Dedifferentiated amniotic fluid mesenchymal stem cell (primary cell): Measurements from ENCODE around the gene ABCB1.
A peak's percentile ranks its signal among the peaks of the same experiment; 100 is the strongest.

Experiments used
- DNase-seq: peaks from one replicate; pipeline ENCODE4 v3.0.0-alpha.2; 2016; ENCODE audit errors: extremely low spot score

The ABCB1 gene

DNA sequence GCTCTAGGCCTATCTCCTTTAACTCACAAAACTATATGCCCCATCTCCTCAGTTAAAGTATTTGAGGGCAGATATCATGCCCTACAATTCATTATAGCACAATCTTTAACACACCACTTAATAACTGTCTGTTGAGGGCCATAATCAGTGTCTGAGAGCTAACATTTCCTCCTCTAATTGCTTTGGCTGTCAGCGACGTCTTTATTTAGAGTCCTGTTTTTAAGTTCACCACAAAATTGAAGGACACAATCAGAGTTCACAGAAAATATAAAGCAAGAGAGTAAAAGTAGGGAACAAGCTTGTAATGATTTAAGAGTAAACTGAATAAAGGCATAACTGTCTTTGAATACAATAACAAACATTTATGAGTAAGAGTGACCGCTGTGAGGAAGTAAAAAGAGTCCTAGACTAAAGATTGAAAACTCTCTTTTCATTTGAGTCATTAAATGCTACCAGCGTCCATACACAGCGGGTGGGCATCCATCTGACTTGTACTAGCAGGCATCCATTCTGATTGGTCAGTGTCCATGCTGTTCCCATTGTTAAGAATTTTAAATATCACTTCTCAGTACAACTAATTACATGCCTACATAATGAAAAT lies 86.8 kb downstream of the ABCB1 start:
- DNase-seq, result no peak

DNA sequence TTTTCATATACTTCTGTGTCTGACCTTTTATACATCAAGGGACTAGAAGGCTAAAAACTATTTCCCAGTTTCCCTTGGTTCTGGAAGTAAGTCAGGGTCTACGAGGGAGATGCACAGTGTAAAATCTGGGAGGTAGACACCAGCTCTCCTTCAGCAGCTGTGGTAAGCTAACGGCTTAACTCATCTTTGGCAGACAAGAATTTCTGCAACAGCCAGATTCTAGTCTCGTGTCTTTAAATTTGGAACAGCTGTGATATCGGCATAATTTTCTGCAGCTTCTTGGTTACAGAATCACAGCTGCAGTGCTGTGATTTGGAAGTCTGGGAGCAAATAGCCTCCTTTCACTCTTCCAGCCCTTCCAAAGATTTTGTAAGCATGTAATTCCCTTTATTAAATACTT lies 87.8 kb downstream of the ABCB1 start:
- no peak for DNase-seq

DNA sequence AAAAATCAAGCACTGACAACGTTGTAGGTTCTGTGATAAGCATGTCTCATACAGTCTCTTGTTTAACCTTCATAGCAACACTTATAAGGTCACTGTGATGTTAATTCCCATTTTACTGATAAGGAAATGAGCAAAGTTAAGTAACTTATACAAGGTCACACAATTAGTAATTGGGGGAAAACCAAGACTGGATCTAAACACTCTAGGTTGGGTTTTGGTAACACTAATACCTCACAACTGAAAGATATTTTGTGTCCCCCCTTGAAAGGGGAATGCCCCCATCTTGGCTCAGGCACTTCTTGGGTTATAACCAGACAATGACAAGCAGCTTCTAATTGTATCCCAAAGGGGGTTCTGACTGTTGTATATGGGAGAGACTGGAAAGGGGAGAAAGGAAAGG lies 89.2 kb downstream of the ABCB1 start:
- DNase-seq, result no peak

DNA sequence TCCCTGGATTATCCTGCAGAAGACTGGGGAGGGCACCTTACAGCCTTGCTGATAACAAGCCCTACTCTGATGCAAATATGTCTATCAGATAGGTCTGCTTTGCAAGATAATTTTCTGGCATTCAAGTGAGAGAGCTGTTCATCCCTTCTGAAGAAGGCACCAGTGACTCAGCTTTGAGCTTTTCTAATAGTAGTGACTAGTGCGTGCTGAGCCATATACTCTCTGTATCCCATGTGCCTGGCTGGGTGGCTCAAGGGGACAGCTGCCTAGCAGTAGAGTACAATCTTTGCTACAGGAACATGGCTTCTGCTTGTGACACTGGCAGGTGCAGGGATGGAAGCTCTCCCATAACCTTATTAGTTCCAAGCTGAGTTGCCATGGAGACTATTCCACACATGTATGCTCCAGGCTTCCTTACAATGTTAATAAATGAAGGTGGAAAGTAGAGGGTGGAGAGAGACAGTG lies 90.2 kb downstream of the ABCB1 start:
- no peak for DNase-seq

DNA sequence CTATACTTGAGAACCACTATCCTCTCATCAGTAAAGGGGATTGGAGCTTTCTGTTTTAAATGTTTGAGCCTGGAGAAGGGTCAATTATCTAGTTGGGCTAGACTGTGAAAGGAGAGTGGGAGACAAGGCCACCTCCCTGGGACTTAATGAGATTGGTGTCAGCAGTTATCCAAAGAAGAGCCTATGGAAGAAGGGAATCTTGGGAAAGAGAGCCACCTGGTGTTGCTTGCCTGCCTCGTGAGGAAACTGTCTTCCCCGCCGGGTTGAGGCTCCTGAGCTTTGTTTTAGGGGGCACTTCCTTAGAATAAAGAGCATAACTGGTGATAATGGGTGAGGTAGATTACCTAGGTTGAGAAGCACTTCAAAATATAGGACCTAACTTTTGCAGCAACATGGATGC lies 93.2 kb downstream of the ABCB1 start:
- no peak for DNase-seq

DNA sequence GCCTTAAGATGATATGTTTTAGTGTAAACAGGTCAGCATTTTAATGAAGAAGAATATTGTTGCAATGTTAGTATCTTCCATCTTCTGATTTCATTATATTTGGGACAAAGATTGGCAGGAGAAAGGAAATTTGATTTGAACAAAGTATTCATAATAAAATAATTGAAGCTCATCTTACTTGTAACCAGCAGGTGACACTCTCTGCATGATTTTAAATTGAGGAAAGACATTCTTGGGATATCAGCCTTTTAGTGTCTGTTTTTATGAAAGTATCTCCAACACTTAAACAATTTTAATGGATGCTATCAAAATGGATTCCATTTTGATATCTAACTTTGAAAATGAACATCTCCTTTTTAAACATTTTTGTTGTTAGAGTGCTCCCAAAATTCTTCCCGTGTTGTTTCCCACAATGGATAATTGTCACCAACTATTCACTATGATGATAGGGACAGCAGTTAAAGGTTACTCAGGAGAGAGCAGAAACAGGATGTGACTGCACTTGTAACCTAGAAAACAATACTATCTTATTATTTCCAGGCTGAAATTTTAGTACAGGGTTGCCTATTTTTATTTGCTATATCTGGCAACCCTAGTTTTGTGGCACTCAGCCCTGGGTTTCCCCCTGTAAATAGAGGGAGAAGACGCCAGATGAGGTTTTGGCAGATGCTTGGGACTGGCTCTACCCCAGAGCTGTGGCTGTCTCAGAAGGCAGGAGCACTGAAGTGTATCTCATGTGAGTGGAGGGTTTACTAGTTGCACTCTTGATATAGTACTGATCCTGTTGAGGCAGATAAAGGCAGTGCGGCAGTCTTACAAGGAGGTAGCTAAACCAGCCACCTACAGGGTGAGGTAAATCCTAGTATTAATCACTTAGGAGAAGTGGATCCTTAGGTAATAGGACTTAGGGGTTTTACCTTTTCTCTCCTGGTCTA lies 94.2 kb downstream of the ABCB1 start:
- DNase-seq, result peak; percentile 49

DNA sequence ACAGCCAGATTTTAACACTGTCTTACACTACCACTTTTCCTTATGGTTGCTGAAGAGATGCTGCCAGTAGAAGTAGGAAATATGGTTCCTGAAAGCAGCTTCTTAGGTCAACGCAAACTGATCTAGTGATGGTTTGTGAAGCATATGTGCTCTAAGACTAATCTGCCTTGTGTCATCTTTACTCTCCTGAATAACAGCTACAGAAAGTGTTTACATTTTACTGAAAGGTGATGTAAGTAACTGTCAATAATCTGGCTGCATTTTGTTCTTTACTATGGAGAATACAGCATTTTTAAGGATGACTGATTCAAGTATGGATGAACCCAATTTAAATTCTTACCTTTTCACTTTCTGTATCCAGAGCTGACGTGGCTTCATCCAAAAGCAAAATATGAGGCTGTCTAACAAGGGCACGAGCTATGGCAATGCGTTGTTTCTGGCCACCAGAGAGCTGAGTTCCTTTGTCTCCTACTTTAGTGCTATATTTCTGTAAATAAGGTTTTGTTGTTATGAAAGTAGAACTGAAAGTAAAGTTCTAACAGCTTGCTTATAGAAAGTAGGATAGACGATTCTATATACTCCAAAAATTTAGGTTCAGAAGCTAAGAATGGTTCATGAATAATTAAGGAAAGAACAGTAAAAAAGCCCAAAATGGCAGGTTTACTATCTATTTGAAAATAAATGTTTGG lies 95.0 kb downstream of the ABCB1 start:
- no peak for DNase-seq

DNA sequence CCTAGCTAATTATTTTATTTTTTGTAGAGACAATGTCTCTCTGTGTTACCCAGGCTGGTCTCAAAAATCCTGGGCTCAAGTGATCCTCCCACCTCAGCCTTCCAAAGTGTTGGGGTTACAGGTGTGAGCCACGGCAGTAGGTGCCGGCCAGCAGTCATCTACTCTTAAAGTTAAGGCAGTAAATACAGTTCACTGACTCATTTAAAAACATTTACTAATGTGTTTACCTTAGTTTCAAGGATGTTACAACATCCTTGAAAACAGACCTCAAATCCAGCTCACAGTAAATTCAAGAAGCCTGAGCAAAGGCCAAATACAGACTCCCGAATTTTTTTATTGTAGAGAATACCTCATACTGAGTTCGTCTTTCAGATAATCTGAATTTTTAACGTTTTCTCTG lies 95.6 kb downstream of the ABCB1 start:
- DNase-seq, result no peak

DNA sequence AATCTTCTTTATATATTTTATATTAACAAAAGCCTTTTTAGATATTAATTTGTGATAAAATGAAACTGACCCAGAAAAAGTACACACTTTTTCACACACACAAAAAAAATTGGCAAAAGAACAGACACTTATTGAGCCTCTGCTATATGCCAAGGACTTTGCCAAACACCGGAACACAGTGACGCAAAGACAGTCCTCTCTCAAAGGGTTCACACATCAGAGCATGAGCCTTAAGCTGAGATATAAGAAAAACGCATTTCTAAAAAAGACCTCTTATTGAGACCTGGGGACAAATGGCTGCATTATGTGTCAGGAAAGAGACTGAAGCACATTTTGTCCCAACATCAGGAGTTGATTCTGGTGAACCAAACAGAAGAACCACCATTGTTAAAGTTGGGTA lies 101.2 kb downstream of the ABCB1 start:
- DNase-seq, result no peak

DNA sequence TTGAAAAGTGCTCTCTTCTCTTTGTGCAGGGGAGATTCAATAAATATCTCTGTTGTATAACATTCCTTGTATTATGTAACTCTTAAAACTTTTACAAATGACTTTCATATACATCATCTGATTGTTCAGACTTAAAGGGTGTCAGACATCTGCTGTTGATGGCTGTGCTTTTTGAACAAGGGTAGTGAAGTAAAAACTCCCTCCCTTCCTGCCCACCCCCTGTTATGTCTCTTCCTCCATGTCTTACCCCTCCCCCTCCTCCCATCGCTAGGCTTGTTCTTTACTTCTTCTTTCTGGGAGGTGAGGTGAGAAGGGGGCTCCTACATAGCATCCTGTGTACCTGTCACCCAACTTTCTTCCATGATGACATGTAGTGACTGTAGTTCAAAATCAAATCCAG lies 101.8 kb downstream of the ABCB1 start:
- DNase-seq, result no peak

DNA sequence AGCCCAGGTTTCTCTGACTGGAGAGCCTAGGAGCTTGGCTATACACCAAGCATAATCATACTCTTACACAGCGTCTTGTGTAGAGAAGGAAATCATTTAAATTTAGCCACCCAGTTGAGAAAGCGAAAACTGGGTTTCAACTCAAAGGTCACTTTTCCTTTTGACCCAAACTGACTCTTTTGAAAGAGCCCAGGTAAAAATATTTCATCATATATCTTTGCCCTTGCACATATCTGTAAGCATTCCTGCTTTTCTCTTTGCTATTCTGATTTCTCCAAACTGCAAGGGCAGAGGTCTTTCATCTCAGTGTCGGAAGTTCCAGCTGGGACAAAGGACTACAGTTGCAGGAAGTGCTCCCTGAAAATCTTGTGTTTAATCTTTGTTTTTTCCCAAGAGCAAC lies 103.2 kb downstream of the ABCB1 start:
- no peak for DNase-seq

DNA sequence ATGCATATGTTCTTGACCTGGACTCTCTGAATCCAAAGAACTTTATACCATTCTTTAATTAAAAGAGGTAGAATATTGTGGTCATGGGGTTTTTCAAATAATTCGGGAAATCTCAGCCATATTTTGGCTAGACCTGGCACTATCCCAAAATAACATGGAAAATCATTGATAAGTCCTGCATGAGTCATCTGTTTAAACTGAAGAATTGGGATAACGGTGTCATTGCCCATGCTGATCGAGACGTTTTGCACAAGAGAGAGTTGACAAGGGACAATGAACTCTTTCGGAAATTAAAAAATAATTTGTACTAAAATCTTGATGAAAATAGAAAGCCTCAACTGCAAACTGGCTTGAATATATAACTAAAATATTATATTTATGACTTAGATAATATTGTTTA lies 105.3 kb downstream of the ABCB1 start:
- no peak for DNase-seq

DNA sequence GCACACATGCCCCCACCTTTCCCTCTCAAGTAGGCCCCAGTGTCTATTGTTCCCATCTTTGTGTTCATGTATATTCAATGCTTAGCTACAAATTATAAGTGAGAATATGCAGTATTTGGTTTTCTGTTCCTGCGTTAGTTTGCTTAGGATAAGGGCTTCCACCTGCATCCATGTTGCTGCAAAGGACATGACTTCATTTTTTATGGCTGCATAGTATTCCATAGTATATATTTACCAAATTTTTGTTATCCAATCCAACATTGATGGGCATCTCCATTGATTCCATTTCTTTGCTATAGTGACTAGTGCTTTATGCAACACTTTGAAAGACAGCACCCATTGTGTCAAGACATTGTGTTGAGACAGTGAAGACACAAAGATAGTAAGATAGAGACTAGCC lies 106.2 kb downstream of the ABCB1 start:
- no peak for DNase-seq

DNA sequence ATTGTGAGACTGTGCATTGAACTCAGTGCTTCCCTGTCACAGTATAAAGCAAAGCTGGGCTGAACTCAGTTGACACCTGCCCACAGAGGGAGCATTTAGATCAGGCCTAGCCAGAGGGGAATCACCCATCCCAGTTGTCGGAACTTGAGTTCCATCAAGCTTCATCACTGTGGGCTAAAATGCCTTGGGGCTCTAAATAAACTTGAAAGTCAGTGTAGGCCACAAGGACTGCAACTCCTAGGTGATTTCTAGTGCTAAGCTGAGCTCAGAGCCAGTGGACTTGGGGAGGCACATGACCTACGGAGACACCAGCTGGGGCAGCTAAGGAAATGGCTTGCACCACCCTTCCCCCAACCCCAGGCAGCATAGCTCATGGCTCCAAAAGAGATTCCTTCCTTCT lies 117.6 kb downstream of the ABCB1 start:
- no peak for DNase-seq

DNA sequence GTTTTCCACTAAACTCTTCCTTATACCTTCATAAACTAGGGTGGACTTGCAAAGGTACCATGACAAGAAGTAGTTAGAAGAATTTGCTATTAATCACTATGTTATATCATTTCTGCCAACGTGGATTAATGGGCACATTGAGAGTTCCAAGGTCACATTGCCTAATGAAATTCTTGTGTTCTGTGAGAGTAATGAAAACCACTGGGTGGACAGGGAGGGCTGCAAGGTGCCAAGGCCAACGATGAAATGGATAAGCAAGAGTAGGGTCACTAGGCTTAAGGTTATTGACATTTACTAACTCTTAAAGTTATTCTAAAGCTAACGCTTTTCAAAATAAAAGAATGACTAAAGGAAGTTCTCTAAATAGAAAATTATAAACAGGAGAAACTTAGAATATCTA lies 118.6 kb downstream of the ABCB1 start:
- DNase-seq, result no peak

DNA sequence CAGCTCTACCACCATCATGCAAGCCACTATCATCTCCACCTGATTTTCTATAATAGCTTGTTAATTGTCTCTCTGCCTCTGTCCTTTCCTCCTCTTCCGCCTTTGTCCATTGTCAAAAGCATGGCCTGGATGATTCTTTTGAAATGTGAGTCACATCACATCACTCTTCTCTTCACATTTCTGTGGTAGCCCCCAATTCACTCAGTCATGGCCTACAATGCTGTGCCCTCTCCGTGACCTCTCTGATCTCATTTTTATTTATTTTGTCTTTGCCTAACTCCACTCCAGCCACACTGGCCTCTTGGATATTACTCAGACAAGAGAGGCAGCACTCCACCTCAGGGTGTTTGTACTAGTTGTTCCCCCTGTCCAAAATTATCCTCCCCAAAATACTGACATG lies 120.3 kb downstream of the ABCB1 start:
- no peak for DNase-seq

DNA sequence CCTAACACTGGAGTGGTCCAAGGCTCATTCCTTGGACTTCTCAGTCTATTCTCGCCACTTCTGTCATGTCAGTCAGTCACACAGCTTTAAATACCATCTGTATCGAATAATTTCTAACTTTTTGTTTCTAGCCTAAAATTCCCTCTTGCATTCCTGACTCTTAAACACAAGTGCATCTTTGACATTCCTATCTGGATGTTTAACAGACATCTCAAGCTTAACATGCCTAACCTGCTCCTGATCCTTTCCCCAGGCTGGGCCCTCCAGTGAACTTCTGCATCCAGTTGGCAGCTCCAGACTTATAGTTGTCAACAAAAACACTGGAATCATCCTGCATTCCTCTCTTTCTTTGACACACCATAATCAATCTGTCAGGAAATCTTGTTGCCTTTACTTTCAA lies 120.7 kb downstream of the ABCB1 start:
- DNase-seq, result no peak

DNA sequence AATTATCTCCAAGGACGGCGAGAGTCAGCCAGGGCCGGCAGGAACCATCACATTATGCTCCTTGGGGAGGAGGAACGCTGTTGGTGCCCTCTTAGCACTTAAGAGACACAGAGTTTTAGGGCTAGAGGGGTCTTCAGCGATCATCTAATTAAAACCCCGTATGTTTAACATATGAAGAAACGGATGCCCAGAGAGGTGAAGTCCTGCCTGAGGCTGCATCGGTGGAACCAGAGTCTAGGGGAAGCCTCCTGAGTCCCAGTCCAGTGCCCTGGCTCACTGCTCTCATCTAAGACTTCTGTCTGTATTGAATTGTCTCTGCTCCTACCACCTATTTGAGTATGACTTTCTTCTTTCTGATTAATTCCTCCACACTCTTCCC lies 124.5 kb downstream of the ABCB1 start:
- no peak for DNase-seq

DNA sequence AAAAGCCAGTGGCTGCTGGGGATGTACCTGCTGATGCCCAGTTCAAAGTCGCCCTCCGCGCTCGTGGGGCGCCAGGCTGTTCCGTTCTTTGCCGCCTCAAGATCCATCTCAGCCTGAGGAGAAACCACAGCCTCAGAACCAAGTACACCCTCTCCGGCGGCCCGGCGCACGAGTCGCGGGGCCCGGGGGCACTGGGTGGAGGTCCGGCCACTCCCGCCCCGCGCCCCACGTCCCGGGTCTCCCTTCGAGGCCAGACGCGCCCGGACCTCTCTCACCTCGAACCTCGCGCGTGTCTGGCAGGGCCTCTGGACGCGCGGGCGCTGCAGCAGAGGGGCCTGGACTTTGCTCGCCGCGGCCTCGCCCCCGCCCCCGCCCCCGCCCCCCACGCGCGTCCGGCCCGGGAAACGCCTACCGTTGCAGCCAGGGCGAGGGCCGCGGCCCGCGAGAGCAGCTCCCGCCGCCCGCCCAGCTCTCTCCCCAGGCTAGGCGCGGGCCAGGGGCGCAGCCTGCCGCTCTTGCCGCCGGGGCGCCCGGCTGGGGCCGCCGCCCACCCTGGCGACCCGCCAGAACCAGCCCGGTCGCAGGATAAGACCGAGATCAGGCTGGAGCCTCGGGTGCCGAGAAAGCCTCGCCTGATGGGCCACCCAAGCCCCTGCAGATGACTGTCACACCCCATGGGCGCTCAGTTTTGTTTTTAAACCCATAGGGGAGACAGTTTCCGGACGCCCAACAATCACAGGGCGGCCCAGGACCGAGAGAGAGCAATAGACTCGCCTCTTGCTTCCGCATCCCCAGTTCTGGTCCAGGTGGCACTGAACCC lies 125.1 kb downstream of the ABCB1 start, which contains the start of gene ABCB4:
ABCB4 (minus strand) TSS at position 322 of the 820 bp plus-strand sequence; CDS start at position 107, 215 bp downstream.
- no peak for DNase-seq

DNA sequence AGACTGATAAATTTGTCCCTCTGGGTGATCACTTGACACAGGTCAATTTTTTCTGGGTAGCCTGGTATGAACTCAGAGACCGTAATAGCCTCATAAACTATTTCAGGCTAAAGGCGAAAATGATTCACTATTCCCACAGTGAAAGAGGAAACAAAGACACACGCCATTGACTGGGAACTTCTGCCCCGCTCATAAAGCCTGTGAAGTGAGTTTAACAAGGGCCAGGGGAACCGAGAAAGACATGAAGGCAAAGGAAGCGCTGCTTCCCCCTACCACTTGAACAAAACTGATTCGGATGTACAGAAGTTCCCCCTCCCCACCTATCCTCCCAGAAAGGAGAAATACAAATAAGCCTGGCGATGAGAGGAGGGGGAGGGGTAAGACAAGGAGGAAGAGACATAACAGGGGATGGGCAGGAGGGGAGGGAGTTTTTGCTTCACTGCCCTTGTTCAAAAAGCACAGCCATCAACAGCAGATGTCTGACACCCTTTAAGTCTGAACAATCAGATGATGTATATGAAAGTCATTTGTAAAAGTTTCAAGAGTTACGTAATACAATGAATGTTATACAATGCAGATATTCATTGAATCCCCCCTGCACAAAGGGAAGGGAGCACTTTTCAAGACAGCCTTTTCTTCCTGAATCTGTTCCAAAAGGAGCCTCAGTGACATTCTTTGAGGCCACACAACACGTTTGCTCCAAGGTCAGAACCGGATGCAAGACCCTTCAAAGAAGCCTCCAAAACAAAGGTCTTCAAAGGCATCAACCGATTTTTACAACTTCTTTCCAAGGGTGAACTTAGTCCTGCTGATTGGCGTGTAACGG lies 125.9 kb downstream of the ABCB1 start:
- DNase-seq, result peak; percentile 57

DNA sequence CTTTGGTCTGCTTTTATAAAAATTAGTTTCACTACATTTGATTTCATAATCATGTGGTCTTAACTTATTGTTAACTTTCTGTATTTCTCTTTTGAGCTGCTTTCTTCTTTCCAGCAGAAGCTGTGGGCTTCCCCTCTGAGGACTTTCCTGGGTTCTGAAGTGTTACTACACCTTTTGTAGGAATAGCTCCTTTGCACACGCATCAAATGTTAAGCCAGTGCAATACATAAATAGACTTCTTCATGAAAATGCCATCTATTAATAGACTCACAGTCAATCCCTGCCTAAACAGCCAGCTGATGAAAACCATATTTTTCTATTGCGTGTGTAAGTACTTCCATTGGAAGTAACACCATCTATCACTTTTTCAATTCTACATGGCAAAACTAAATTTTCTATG lies 126.7 kb downstream of the ABCB1 start:
- DNase-seq, result peak; percentile 53
